GM04503 (cell line): ENCODE data around the gene PAPSS1.

Source experiments
- DNase-seq: peaks from one replicate; pipeline ENCODE4 v3.0.0-alpha.2; 2012; ENCODE audit warnings: low read depth

PAPSS1 gene

GRCh38 chr4:107629318-107629717 lies 90.7 kb downstream of the PAPSS1 start:
- DNase-seq = no peak

GRCh38 chr4:107625391-107625902 lies 94.6 kb downstream of the PAPSS1 start:
- no peak for DNase-seq

GRCh38 chr4:107624024-107624423 lies 96.0 kb downstream of the PAPSS1 start:
- no peak for DNase-seq

- DNase-seq = no peak
These were observed 98.0 kb downstream of the PAPSS1 start for GRCh38 chr4:107622006-107622405.

GRCh38 chr4:107619731-107620130 lies 100.3 kb downstream of the PAPSS1 start:
- no peak for DNase-seq

GRCh38 chr4:107619066-107619465 lies 101.0 kb downstream of the PAPSS1 start:
- DNase-seq = peak; percentile 98

GRCh38 chr4:107618656-107619055 lies 101.4 kb downstream of the PAPSS1 start:
- no peak for DNase-seq

- no peak for DNase-seq
These were observed 103.1 kb downstream of the PAPSS1 start for GRCh38 chr4:107616838-107617389.

- no peak for DNase-seq
These were observed 104.2 kb downstream of the PAPSS1 start for GRCh38 chr4:107615809-107616208.

- DNase-seq = peak; percentile 34
These were observed 116.6 kb downstream of the PAPSS1 start for GRCh38 chr4:107603430-107603829.

GRCh38 chr4:107600983-107601382 lies 119.1 kb downstream of the PAPSS1 start:
- DNase-seq = peak; percentile 19

GRCh38 chr4:107600436-107600835 lies 119.6 kb downstream of the PAPSS1 start:
- peak; percentile 74 for DNase-seq

- DNase-seq = no peak
These were observed 120.2 kb downstream of the PAPSS1 start for GRCh38 chr4:107599841-107600240.

- no peak for DNase-seq
These were observed 126.8 kb downstream of the PAPSS1 start for GRCh38 chr4:107593230-107593629.

- DNase-seq = no peak
These were observed 127.5 kb downstream of the PAPSS1 start for GRCh38 chr4:107592519-107592918.

GRCh38 chr4:107589269-107589668 lies 130.8 kb downstream of the PAPSS1 start:
- no peak for DNase-seq

- DNase-seq = no peak
These were observed 133.7 kb downstream of the PAPSS1 start for GRCh38 chr4:107586371-107586770.

- DNase-seq = no peak
These were observed 140.9 kb downstream of the PAPSS1 start for GRCh38 chr4:107579099-107579498.

GRCh38 chr4:107578321-107578720 lies 141.7 kb downstream of the PAPSS1 start:
- no peak for DNase-seq

GRCh38 chr4:107577743-107578142 lies 142.3 kb downstream of the PAPSS1 start:
- no peak for DNase-seq

- no peak for DNase-seq
These were observed 144.8 kb downstream of the PAPSS1 start for GRCh38 chr4:107575243-107575642.

- DNase-seq = no peak
These were observed 147.8 kb downstream of the PAPSS1 start for GRCh38 chr4:107572281-107572680.

- DNase-seq = no peak
These were observed 149.1 kb downstream of the PAPSS1 start for GRCh38 chr4:107570952-107571351.

GRCh38 chr4:107564326-107564725 lies 155.7 kb downstream of the PAPSS1 start:
- DNase-seq = peak; percentile 67
